Mucosa of rectum (tissue), 2 donors: Measurements from ENCODE around the gene NLN.

Experiments used
- H3K27ac ChIP-seq, 2 donors: one replicate each; pipeline ENCODE4 v1.7.0; 2013; ENCODE audit warnings: inconsistent platforms in 2 of 2, low read depth in 2 of 2, low read length in 2 of 2
- H3K27me3 ChIP-seq, 2 donors: one replicate each; pipeline ENCODE4 v1.7.0; 2013; ENCODE audit warnings: low read length in 2 of 2; ENCODE audit not compliant: control insufficient read depth in 2 of 2, insufficient read depth in 2 of 2
- H3K36me3 ChIP-seq, 2 donors: one replicate each; pipeline ENCODE4 v1.7.0; 2013; ENCODE audit warnings: low read length in 2 of 2; ENCODE audit not compliant: control insufficient read depth in 2 of 2, insufficient read depth in 2 of 2
- H3K4me1 ChIP-seq, 2 donors: one replicate each; pipeline ENCODE4 v1.7.0; 2013; ENCODE audit warnings: low read length in 2 of 2, mild to moderate bottlenecking in 1 of 2; ENCODE audit not compliant: control insufficient read depth in 2 of 2, insufficient read depth in 2 of 2
- H3K4me3 ChIP-seq, 2 donors: one replicate each; pipeline ENCODE4 v1.7.0; 2013; ENCODE audit warnings: low read length in 2 of 2
- H3K9ac ChIP-seq, 2 donors: one replicate each; pipeline ENCODE4 v1.7.0; 2013; ENCODE audit warnings: low read length in 2 of 2, low read depth in 1 of 2, mild to moderate bottlenecking in 1 of 2
- H3K9me3 ChIP-seq, 2 donors: one replicate each; pipeline ENCODE4 v1.7.0; 2013; ENCODE audit warnings: low read length in 2 of 2; ENCODE audit not compliant: control insufficient read depth in 2 of 2
- donor health status: healthy.
- donor health status: Normal muscosa, but diverticular disease.

NLN gene

GRCh38 chr5:65790371-65791163 is 68.6 kb downstream of the NLN start:
- no peaks in the 10 kb centered on the region for H3K4me1 ChIP-seq
- no peak overlapping the region for H3K27ac ChIP-seq
- no peaks in the 10 kb centered on the region for H3K9me3 ChIP-seq
- H3K36me3 ChIP-seq: no peaks in the 10 kb centered on the region
- no peak overlapping the region for H3K4me3 ChIP-seq
- H3K9ac ChIP-seq: no peak overlapping the region
- H3K27me3 ChIP-seq: no peaks in the 10 kb centered on the region

- Histone ChIP-seq H3K27ac (no peak overlapping the region), H3K4me1 (no peaks in the 10 kb centered on the region), H3K27me3 (no peaks in the 10 kb centered on the region), H3K4me3 (no peak overlapping the region), H3K9me3 (no peaks in the 10 kb centered on the region), H3K36me3 (no peaks in the 10 kb centered on the region), H3K9ac (no peak overlapping the region)
Observed at GRCh38 chr5:65791712-65792673, 70.0 kb downstream of the NLN start.

GRCh38 chr5:65796269-65796668 is 74.3 kb downstream of the NLN start:
- Histone ChIP-seq H3K27ac (no peak overlapping the region), H3K4me3 (no peak overlapping the region), H3K36me3 (no peaks in the 10 kb centered on the region), H3K4me1 (no peaks in the 10 kb centered on the region), H3K27me3 (no peaks in the 10 kb centered on the region), H3K9me3 (no peaks in the 10 kb centered on the region), H3K9ac (no peak overlapping the region)

- no peaks in the 10 kb centered on the region for H3K36me3 ChIP-seq
- H3K9me3 ChIP-seq: no peaks in the 10 kb centered on the region
- no peak overlapping the region for H3K4me3 ChIP-seq
- H3K4me1 ChIP-seq: no peaks in the 10 kb centered on the region
- no peak overlapping the region for H3K9ac ChIP-seq
- H3K27me3 ChIP-seq: no peaks in the 10 kb centered on the region
- no peak overlapping the region for H3K27ac ChIP-seq
Observed at GRCh38 chr5:65796751-65797316, 74.8 kb downstream of the NLN start.

- Histone ChIP-seq H3K36me3 (no peaks in the 10 kb centered on the region), H3K27ac (no peak overlapping the region), H3K4me1 (no peaks in the 10 kb centered on the region), H3K9me3 (peaks cover 0 to under 1% of the 10 kb centered on the region in 2 donors), H3K27me3 (no peaks in the 10 kb centered on the region), H3K4me3 (no peak overlapping the region), H3K9ac (no peak overlapping the region)
Observed at GRCh38 chr5:65797481-65797880, 75.5 kb downstream of the NLN start.

- H3K9ac ChIP-seq: no peak overlapping the region
- H3K4me1 ChIP-seq: no peaks in the 10 kb centered on the region
- H3K27ac ChIP-seq: no peak overlapping the region
- no peaks in the 10 kb centered on the region for H3K27me3 ChIP-seq
- no peak overlapping the region for H3K4me3 ChIP-seq
- H3K9me3 ChIP-seq: peaks cover 0 to 3% of the 10 kb centered on the region in 2 donors
- H3K36me3 ChIP-seq: no peaks in the 10 kb centered on the region
Observed at GRCh38 chr5:65799857-65800256, 77.9 kb downstream of the NLN start.

- H3K9ac ChIP-seq: no peak overlapping the region
- no peak overlapping the region for H3K4me3 ChIP-seq
- H3K4me1 ChIP-seq: no peaks in the 10 kb centered on the region
- H3K36me3 ChIP-seq: no peaks in the 10 kb centered on the region
- H3K9me3 ChIP-seq: peaks cover 0 to 3% of the 10 kb centered on the region in 2 donors
- H3K27ac ChIP-seq: no peak overlapping the region
- H3K27me3 ChIP-seq: no peaks in the 10 kb centered on the region
Observed at GRCh38 chr5:65800775-65801174, 78.8 kb downstream of the NLN start.

- Histone ChIP-seq H3K27ac (no peak overlapping the region), H3K4me1 (no peaks in the 10 kb centered on the region), H3K4me3 (no peak overlapping the region)
Observed at GRCh38 chr5:65801352-65801783, 79.4 kb downstream of the NLN start.

GRCh38 chr5:65802080-65802479 is 80.1 kb downstream of the NLN start:
- H3K36me3 ChIP-seq: no peaks in the 10 kb centered on the region
- H3K27me3 ChIP-seq: no peaks in the 10 kb centered on the region
- no peak overlapping the region for H3K27ac ChIP-seq
- no peaks in the 10 kb centered on the region for H3K4me1 ChIP-seq
- no peak overlapping the region for H3K4me3 ChIP-seq
- H3K9me3 ChIP-seq: peaks cover 0 to 3% of the 10 kb centered on the region in 2 donors
- no peak overlapping the region for H3K9ac ChIP-seq

More at GRCh38 chr5:65801352-65801783, 79.4 kb downstream of the NLN start:
- H3K27me3 ChIP-seq: no peaks in the 10 kb centered on the region
- no peak overlapping the region for H3K9ac ChIP-seq
- no peaks in the 10 kb centered on the region for H3K36me3 ChIP-seq
- peaks cover 0 to 3% of the 10 kb centered on the region in 2 donors for H3K9me3 ChIP-seq

- Histone ChIP-seq H3K4me1 (no peaks in the 10 kb centered on the region), H3K9me3 (peaks cover 0 to 3% of the 10 kb centered on the region in 2 donors), H3K36me3 (no peaks in the 10 kb centered on the region), H3K27me3 (no peaks in the 10 kb centered on the region), H3K4me3 (no peak overlapping the region), H3K27ac (no peak overlapping the region), H3K9ac (no peak overlapping the region)
Observed at GRCh38 chr5:65802820-65803219, 80.8 kb downstream of the NLN start.
